OCI-M1 (cell line): ENCODE data around the gene NPAS1.
"Not testable (repeated sequence)": the region's sequence is repeated elsewhere in the genome, so short reads cannot be mapped to it uniquely, and the experiment has no call there.

Source experiments
- DNase-seq: peaks from one replicate; lab custom pipeline; 2025; lab: John Stamatoyannopoulos, UW

Gene NPAS1

GRCh38 chr19:47047763-47048405 is 28.2 kb downstream of the NPAS1 start:
- peak; percentile 91 for DNase-seq

GRCh38 chr19:47049307-47049700 is 29.7 kb downstream of the NPAS1 start:
- no peak for DNase-seq

GRCh38 chr19:47050562-47050961 is 30.9 kb downstream of the NPAS1 start:
- DNase-seq = not testable (repeated sequence)

GRCh38 chr19:47056411-47056810 is 36.8 kb downstream of the NPAS1 start:
- no peak for DNase-seq

- DNase-seq = peak; percentile 10
These were observed 37.7 kb downstream of the NPAS1 start for GRCh38 chr19:47057328-47057727.

- no peak for DNase-seq
These were observed 39.0 kb downstream of the NPAS1 start for GRCh38 chr19:47058621-47059022.

GRCh38 chr19:47063874-47064273 is 44.2 kb downstream of the NPAS1 start:
- no peak for DNase-seq

- no peak for DNase-seq
These were observed 45.6 kb downstream of the NPAS1 start for GRCh38 chr19:47065242-47065641.

DNA sequence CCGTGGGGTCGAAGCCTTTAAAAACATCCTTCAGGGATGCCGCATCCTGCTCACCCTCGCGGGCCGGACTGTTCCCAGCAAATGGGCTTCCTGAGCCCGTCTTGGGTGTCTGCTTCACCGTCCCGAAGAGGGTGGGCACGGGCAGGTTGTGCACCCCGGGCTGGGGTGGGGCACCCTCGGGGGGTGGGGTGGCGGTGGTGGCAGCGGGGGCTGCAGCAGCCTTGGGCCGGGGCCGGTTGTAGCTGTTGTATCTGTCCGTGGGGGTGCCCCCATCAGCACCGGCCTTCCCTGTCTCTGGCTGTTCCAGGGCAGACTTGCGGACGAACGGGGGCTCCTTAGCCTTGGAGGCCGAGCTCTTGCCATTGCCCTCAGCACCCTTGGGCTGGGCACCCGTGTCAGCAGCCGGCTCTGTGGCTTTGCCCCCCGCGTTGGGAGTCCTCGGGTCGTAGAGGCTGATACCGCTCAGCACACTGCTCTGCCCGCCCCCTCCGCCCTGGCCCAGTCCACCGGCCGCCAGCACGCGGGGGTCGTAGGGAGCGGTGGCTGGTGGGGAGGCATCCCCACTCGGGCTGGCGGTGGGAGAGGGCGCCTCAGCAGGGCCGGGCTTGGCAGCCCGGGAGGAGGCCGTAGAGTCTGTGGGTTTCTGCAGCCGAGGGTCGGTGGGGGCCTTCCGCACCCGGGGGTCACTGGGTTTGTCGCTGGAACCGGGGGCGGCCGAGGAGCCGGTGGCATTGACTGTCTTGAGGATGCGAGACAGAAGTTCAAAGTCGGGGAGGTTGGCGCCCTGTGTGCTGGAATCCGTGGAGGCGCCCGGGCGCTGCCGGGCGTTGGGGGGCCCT is 47.0 kb downstream of the NPAS1 start:
- no peak for DNase-seq

DNA sequence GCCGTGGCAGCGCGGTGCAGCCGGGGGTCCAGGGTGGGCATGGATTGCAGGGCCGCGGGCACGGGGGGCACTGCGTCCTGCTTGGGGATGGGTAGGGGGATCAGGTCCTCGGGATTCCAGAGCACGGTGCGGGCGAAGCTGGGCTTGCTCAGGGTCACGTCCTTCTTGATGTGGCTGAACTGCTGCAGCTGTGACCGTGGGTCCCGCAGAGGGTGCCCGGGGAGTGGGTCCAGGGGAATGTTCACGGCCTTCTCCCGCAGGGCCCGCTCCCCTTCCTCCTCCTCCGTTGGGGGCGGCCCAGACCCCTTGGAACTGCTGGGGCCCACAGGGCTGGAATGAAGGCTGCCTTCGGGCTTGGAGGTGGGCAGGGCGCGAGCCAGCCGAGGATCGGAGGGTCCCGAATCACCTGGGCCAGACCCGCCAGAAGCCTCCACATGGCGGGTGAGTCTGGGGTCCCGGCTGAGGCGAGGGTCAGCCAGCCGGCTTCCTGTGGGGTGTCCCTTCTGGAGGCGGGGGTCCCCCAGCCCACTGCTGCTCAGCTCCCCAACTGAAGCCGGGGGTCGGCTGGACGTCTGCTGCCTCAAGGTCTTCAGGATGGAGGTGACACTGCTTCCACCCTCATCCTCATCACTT is 47.7 kb downstream of the NPAS1 start:
- no peak for DNase-seq

GRCh38 chr19:47068246-47068645 is 48.6 kb downstream of the NPAS1 start:
- no peak for DNase-seq

GRCh38 chr19:47068876-47069406 is 49.3 kb downstream of the NPAS1 start:
- DNase-seq = no peak

- no peak for DNase-seq
These were observed 50.2 kb downstream of the NPAS1 start for GRCh38 chr19:47069795-47070194.

DNA sequence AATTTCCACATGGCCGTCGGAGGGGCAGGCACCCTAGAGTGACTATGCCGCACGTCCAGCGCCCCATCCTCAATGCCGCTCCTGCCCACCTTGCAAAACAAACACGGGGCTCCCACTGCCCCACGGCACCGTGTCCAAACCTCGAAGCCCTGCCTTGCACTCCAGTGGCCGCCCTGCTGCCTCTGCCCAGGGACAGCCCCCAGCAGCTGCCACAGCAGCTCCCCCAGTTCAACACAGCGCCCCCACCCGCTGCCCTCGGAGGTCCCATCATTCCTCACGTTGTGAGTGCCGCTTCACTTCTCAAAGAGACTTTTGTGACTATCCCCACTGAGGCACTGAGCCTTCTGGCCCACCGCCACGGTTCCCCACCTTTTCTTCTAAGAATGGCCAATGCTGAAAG is 51.1 kb downstream of the NPAS1 start:
- DNase-seq = no peak

- DNase-seq = no peak
These were observed 52.1 kb downstream of the NPAS1 start for GRCh38 chr19:47071731-47072130.

DNA sequence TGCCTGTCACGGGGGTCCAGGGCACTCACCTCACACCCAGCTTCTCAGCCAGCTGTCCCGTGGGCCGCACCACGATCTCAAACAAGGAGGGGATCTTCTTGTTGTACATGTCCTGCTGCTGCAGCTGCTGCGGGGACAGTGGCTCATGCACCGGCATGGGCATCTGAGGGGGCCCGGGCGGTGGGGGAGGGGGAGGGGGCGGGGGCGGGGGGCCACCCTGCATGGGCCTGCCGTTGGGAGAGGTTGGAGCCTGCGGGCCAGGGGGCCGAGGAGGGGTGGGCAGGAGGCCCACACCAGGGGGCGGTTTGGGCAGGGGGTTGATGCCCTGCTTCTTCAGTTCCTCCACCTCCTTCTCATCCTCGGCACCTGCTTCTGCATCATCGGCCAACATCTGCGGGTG is 52.7 kb downstream of the NPAS1 start:
- DNase-seq = no peak

DNA sequence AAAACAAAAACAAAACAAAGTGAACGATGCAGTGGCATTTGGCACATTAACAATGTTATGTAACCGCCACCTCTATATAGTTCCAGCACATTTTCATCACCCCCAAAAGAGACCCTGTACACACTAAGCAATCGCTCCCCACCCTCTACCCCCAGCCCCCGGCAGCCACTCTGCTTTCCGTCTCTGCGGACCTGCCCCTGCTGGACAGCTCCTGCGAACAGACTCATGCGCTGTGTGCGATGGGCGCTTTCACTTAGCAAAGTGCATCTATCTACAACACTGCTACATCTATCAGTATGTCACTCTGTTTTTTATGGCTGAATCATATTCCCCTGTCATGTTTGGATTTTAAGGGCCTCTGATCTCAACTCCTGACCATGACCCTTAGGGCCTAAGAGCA is 53.9 kb downstream of the NPAS1 start:
- DNase-seq = no peak

DNA sequence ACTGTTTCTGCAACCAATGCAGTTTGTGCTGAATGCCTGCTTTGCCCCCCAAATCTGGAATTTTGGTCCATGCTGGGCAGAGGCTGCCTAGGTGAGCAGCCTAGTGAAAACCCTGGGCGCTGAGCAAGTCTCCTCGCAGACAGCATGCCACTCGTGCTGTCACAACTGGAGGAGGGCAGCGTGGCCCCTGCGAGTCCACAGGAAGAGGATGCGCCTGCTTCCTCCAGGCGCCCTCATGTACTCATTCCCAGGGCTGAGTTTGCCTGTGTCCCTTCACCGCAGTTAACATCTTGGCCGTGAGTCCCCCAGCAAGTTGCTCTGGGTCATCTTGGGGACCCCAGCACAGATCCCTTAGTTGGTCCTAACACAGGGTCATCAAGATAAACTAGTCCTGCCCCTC is 55.0 kb downstream of the NPAS1 start:
- DNase-seq = no peak

DNA sequence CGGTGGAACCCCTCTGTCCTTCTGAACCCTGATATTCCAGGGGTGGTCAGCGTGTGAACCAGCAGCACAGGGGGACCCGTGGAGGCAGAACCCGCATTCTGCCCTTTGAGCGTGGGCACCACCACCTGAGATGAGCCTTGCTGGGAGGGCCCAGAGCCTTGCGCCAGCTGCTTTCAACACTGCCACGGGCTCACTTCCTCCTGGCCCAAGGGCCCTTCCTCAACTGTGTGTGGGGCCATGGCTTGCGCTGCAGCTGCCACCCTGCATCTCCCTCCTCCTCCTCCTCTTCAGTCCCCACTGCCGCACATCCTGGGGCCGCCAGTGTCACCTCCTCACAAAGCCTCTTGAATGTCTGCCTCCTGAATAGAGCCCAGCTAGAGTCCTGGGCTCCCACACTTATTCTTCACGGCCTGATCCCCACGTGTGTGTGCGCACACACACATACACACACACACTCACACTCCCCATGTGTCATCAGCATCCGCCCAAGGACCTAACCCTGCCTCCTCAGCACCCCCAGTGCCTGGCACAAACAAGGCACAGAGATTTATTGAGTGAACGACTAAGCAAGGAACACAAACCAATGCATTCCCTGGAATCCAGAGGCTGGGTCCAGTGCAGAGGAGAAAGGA is 55.7 kb downstream of the NPAS1 start:
- no peak for DNase-seq

- DNase-seq = no peak
These were observed 56.3 kb downstream of the NPAS1 start for GRCh38 chr19:47075941-47076340.

- DNase-seq = not testable (repeated sequence)
These were observed 58.7 kb downstream of the NPAS1 start for GRCh38 chr19:47078351-47078750.

GRCh38 chr19:47081095-47081494 is 61.5 kb downstream of the NPAS1 start:
- DNase-seq = no peak
